H1 (cell line): Measurements from ENCODE around the gene TM4SF20. TPM values are rescaled to one million over a fixed set of nuclear protein-coding genes. Genes with fewer than 3 reads are reported as not detected.

Experiments
- polyA plus RNA-seq, 7 experiments: library from polyadenylated mRNA; depleted of rRNA in 3 of 7; stranded (reverse) in 5 of 7; unstranded in 2 of 7; fragments of >200 nt in 5 of 7; fragments of 200-250 nt in 2 of 7; gene quantifications; 1 replicate in 5 of 7; 2 replicates in 1 of 7; 4 replicates in 1 of 7; pipeline versions ENCODE4 v1.2.1 to v1.2.3, GENCODE V29; 2011 to 2013; ENCODE audit warnings: missing spikeins in 2 of 7, mixed read lengths in 2 of 7
- total RNA-seq: library from RNA; stranded (reverse); fragmentation: NEBNext Ultra II Directional; extraction: Animal tissue kit (Norgen Biotek cat#: 25700); gene quantifications from 2 replicates; pipeline ENCODE4 v1.2.1, GENCODE V29; 2021
- TF ChIP-seq, protein P1 (sequence below): IDR thresholded peaks from 2 replicates; pipeline ENCODE4 v1.6.1; 2012; ENCODE audit warnings: low read length, inconsistent platforms

The TM4SF20 gene
- total and polyA plus RNA-seq, 2 of the 8 experiments (the other 6 are each of a cell fraction or from before 2014, with no cell fraction given): not detected

- TF ChIP-seq, protein P1, sequence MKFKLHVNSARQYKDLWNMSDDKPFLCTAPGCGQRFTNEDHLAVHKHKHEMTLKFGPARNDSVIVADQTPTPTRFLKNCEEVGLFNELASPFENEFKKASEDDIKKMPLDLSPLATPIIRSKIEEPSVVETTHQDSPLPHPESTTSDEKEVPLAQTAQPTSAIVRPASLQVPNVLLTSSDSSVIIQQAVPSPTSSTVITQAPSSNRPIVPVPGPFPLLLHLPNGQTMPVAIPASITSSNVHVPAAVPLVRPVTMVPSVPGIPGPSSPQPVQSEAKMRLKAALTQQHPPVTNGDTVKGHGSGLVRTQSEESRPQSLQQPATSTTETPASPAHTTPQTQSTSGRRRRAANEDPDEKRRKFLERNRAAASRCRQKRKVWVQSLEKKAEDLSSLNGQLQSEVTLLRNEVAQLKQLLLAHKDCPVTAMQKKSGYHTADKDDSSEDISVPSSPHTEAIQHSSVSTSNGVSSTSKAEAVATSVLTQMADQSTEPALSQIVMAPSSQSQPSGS: no peak
These were observed 52.3 kb downstream of the TM4SF20 start (continued) for GRCh38 chr2:227326783-227327182.
